Mesenchymal stem cell (in vitro differentiated cells and primary cell): ENCODE measurements around the gene ABHD6.

Experiments
- DNase-seq: peaks from one replicate; pipeline ENCODE4 v3.0.0-alpha.2; 2013
- H2AFZ ChIP-seq: one replicate; pipeline ENCODE4 v1.6.1; 2013; ENCODE audit warnings: low read depth, mild to moderate bottlenecking, control low read depth, inconsistent platforms, low read length, moderate library complexity
- H2AK5ac ChIP-seq: 2 replicates; pipeline ENCODE4 v1.6.1; 2013; ENCODE audit warnings: low read length, moderate library complexity, mild to moderate bottlenecking, inconsistent platforms; ENCODE audit not compliant: severe bottlenecking
- H2BK120ac ChIP-seq: one replicate; pipeline ENCODE4 v1.6.1; 2013; ENCODE audit warnings: low read depth, mild to moderate bottlenecking, inconsistent platforms, low read length, moderate library complexity
- H2BK12ac ChIP-seq, 2 experiments: one replicate each; pipeline ENCODE4 v1.6.1; 2013; ENCODE audit warnings: inconsistent platforms in 2 of 2, low read length in 2 of 2, mild to moderate bottlenecking in 2 of 2, moderate library complexity in 2 of 2, control low read depth in 1 of 2
- H2BK15ac ChIP-seq: one replicate; pipeline ENCODE4 v1.6.1; 2013; ENCODE audit warnings: mild to moderate bottlenecking, low read depth, inconsistent platforms; ENCODE audit not compliant: poor library complexity, severe bottlenecking
- H2BK5ac ChIP-seq: 2 replicates; pipeline ENCODE4 v1.6.1; 2013; ENCODE audit warnings: low read depth, mild to moderate bottlenecking, low read length, control low read depth, inconsistent platforms; ENCODE audit not compliant: poor library complexity, severe bottlenecking
- H3K14ac ChIP-seq, 2 experiments: one replicate each; pipeline ENCODE4 v1.6.1; 2013; ENCODE audit warnings: inconsistent platforms in 2 of 2, low read length in 2 of 2, control low read depth in 1 of 2, mild to moderate bottlenecking in 1 of 2, moderate library complexity in 1 of 2
- H3K18ac ChIP-seq, 2 experiments: one replicate each; pipeline ENCODE4 v1.6.1; 2013; ENCODE audit warnings: inconsistent platforms in 2 of 2, low read length in 2 of 2, control low read depth in 1 of 2, low read depth in 1 of 2, mild to moderate bottlenecking in 1 of 2
- H3K23ac ChIP-seq, 2 experiments: one replicate each; pipeline ENCODE4 v1.6.1; 2013; ENCODE audit warnings: inconsistent platforms in 2 of 2, low read length in 2 of 2, mild to moderate bottlenecking in 2 of 2, moderate library complexity in 2 of 2, control low read depth in 1 of 2
- H3K27ac ChIP-seq: 2 replicates; pipeline ENCODE4 v1.5.1; 2013; ENCODE audit warnings: mild to moderate bottlenecking, moderate library complexity, low read length, control low read depth, inconsistent platforms; ENCODE audit not compliant: poor library complexity, severe bottlenecking
- H3K27me3 ChIP-seq, 2 experiments: 2 replicates each; pipeline versions ENCODE4 v1.6.1 to v1.7.0; 2013; ENCODE audit warnings: low read length in 2 of 2, mild to moderate bottlenecking in 2 of 2, moderate library complexity in 2 of 2, control low read depth in 1 of 2, inconsistent platforms in 1 of 2; ENCODE audit not compliant: control insufficient read depth in 1 of 2, insufficient read depth in 1 of 2
- H3K36me3 ChIP-seq, 2 experiments: 2 replicates each; pipeline versions ENCODE4 v1.6.1 to v1.7.0; 2013; ENCODE audit warnings: low read length in 2 of 2, control low read depth in 1 of 2, inconsistent platforms in 1 of 2, low read depth in 1 of 2, mild to moderate bottlenecking in 1 of 2; ENCODE audit not compliant: insufficient read depth in 2 of 2, control insufficient read depth in 1 of 2
- H3K4ac ChIP-seq, 2 experiments: one replicate each; pipeline ENCODE4 v1.6.1; 2013; ENCODE audit warnings: inconsistent platforms in 2 of 2, low read length in 2 of 2, mild to moderate bottlenecking in 2 of 2, moderate library complexity in 2 of 2, control low read depth in 1 of 2, low read depth in 1 of 2
- H3K4me1 ChIP-seq: 2 replicates; pipeline ENCODE4 v1.6.1; 2013; ENCODE audit warnings: low read depth, low read length, control low read depth; ENCODE audit not compliant: control insufficient read depth, insufficient read depth
- H3K4me2 ChIP-seq: 2 replicates; pipeline ENCODE4 v1.6.1; 2013; ENCODE audit warnings: low read length, mild to moderate bottlenecking, inconsistent platforms; ENCODE audit not compliant: poor library complexity, severe bottlenecking
- H3K4me3 ChIP-seq, 2 experiments: 2 replicates each; pipeline versions ENCODE4 v1.5.1 to v1.7.0; 2013; ENCODE audit warnings: low read length in 2 of 2, mild to moderate bottlenecking in 2 of 2, control low read depth in 1 of 2, low read depth in 1 of 2; ENCODE audit not compliant: insufficient read depth in 1 of 2
- H3K79me1 ChIP-seq: replicated peaks from 2 replicates; pipeline ENCODE4 v1.6.1; 2013; ENCODE audit warnings: mild to moderate bottlenecking, control low read depth, low read length, inconsistent platforms; ENCODE audit not compliant: poor library complexity, severe bottlenecking
- H3K9ac ChIP-seq: 2 replicates; pipeline ENCODE4 v1.7.0; 2013; ENCODE audit warnings: mild to moderate bottlenecking, low read length, moderate library complexity
- H3K9me3 ChIP-seq: 2 replicates; pipeline ENCODE4 v1.7.0; 2013; ENCODE audit warnings: mild to moderate bottlenecking, low read length; ENCODE audit not compliant: control insufficient read depth
- H4K8ac ChIP-seq: one replicate; pipeline ENCODE4 v1.6.1; 2013; ENCODE audit warnings: inconsistent platforms, mild to moderate bottlenecking, low read length, moderate library complexity
- H4K91ac ChIP-seq: one replicate; pipeline ENCODE4 v1.6.1; 2013; ENCODE audit warnings: mild to moderate bottlenecking, low read length, inconsistent platforms
- WGBS: methylation state at CpG from one replicate; pipeline ENCODE4 v1.1.7; 2013; ENCODE audit warnings: mixed read lengths; 5-methylcytosine and 5-hydroxymethylcytosine counted together

The ABHD6 gene

DNA sequence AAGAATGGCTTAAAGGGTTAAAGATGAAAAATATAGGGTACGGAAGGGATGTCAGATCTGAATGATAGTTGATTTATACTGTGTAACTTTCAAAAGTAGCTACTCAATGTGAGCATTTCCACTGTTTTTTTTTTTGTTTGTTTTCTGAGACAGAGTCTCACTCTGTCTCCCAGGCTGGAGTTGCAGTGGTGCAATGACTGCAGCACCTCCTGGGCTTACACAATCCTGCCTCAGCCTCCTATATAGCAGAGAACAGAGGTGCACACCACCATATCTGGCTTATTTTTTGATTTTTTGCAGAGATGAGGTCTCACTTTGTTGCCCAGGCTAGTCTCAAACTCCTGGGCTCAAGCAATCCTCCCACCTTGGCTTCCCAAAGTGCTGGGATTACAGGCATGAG is 85.2 kb downstream of the ABHD6 start:
- Histone ChIP-seq H2AK5ac (no peak overlapping the region), H3K27me3 (no peaks in the 10 kb centered on the region), H2BK15ac (no peak overlapping the region), H3K79me1 (peaks cover 9% of the 10 kb centered on the region), H3K23ac (no peak overlapping the region), H3K9me3 (no peaks in the 10 kb centered on the region), H3K27ac (no peak overlapping the region), H3K36me3 (peaks cover 10 to 22% of the 10 kb centered on the region in 2 experiments), H4K8ac (no peak overlapping the region), H2AFZ (no peak overlapping the region), H3K14ac (no peak overlapping the region), H4K91ac (no peak overlapping the region), H2BK5ac (no peak overlapping the region), H3K4me2 (no peak overlapping the region), H3K4me1 (peaks cover 7% of the 10 kb centered on the region), H3K4me3 (no peak overlapping the region), H2BK12ac (no peak overlapping the region), H2BK120ac (no peak overlapping the region), H3K9ac (no peak overlapping the region), H3K18ac (no peak overlapping the region), H3K4ac (no peak overlapping the region)
- 93% methylated on average over 1 of the region's 1 CpG for WGBS
- peak; percentile 29 for DNase-seq

- no peak overlapping the region for H4K8ac ChIP-seq
- peaks cover 3 to 14% of the 10 kb centered on the region in 2 experiments for H3K36me3 ChIP-seq
- no peak overlapping the region for H3K14ac ChIP-seq
- H2AK5ac ChIP-seq = no peak overlapping the region
- peaks cover 7% of the 10 kb centered on the region for H3K4me1 ChIP-seq
- no peak overlapping the region for H2AFZ ChIP-seq
- H3K9me3 ChIP-seq = no peaks in the 10 kb centered on the region
- H3K23ac ChIP-seq = no peak overlapping the region
- no peak overlapping the region for H2BK5ac ChIP-seq
- no peak overlapping the region for H3K4me3 ChIP-seq
- no peak overlapping the region for H2BK120ac ChIP-seq
- H3K4ac ChIP-seq = no peak overlapping the region
- no peak overlapping the region for H3K18ac ChIP-seq
- no peak overlapping the region for H3K9ac ChIP-seq
- peaks cover 6% of the 10 kb centered on the region for H3K79me1 ChIP-seq
- H3K27me3 ChIP-seq = no peaks in the 10 kb centered on the region
- H3K27ac ChIP-seq = no peak overlapping the region
- DNase-seq = no peak
- H2BK15ac ChIP-seq = no peak overlapping the region
- H3K4me2 ChIP-seq = no peak overlapping the region
- no peak overlapping the region for H2BK12ac ChIP-seq
- WGBS = 92% methylated on average over 2 of the region's 3 CpGs
- no peak overlapping the region for H4K91ac ChIP-seq
Observed at GRCh38 chr3:58323529-58324390, 86.2 kb downstream of the ABHD6 start.

- Histone ChIP-seq H3K4me3 (no peak overlapping the region), H2AFZ (no peak overlapping the region), H3K9ac (no peak overlapping the region), H2BK15ac (no peak overlapping the region), H4K8ac (peak overlapping the region; percentile 79), H2BK120ac (no peak overlapping the region), H3K4me1 (peaks cover 7% of the 10 kb centered on the region), H3K4me2 (no peak overlapping the region), H3K14ac (no peak overlapping the region), H2AK5ac (peak overlapping the region; percentile 56), H3K4ac (peak overlapping the region in 1 of 2 experiments; percentile 68), H2BK5ac (no peak overlapping the region), H2BK12ac (peak overlapping the region; percentile 52 to 67), H4K91ac (no peak overlapping the region), H3K27ac (peak overlapping the region; percentile 49), H3K27me3 (no peaks in the 10 kb centered on the region), H3K9me3 (no peaks in the 10 kb centered on the region), H3K23ac (no peak overlapping the region), H3K36me3 (peaks cover 0 to 6% of the 10 kb centered on the region in 2 experiments), H3K79me1 (peaks cover 3% of the 10 kb centered on the region), H3K18ac (peak overlapping the region in 1 of 2 experiments; percentile 79)
- 80% methylated on average over 6 of the region's 7 CpGs for WGBS
- DNase-seq = no peak
Observed at GRCh38 chr3:58324391-58325390, 87.1 kb downstream of the ABHD6 start.
